Left renal cortex interstitium (tissue), 4 donors: ENCODE data around the gene PXDC1. TPM values are rescaled to one million over a fixed set of nuclear protein-coding genes. Genes with fewer than 3 reads are reported as not detected.
"Not testable (repeated sequence)": the region's sequence is repeated elsewhere in the genome, so short reads cannot be mapped to it uniquely, and the experiment has no call there.

Experiments
- DNase-seq, 4 donors: peaks; one replicate each; pipeline ENCODE4 v3.0.0-alpha.2; 2013; ENCODE audit warnings: low read depth in 4 of 4, low spot score in 2 of 4, missing footprints in 1 of 4
- polyA plus RNA-seq, 4 donors: library from polyadenylated mRNA; unstranded; fragments of 120-200 nt; gene quantifications; one replicate each; pipeline ENCODE4 v1.2.1, GENCODE V29; 2013; ENCODE audit not compliant: insufficient read length in 4 of 4

Gene PXDC1
- polyA plus RNA-seq, 4 donors, result 19.5 to 25.5 (median 20.5) TPM

GRCh38 chr6:3784423-3784822, 32.9 kb upstream of the PXDC1 start:
- DNase-seq, result no peak

- no peak for DNase-seq
These were observed 31.6 kb upstream of the PXDC1 start for GRCh38 chr6:3782876-3783832.

GRCh38 chr6:3781504-3781903, 30.0 kb upstream of the PXDC1 start:
- DNase-seq, result no peak

- no peak for DNase-seq
These were observed 28.0 kb upstream of the PXDC1 start for GRCh38 chr6:3779574-3779849.

GRCh38 chr6:3778701-3779573, 27.4 kb upstream of the PXDC1 start:
- no peak for DNase-seq

- no peak for DNase-seq
These were observed 26.4 kb upstream of the PXDC1 start for GRCh38 chr6:3777730-3778461.

- DNase-seq, result no peak
These were observed 25.5 kb upstream of the PXDC1 start for GRCh38 chr6:3776881-3777507.

- DNase-seq, result no peak
These were observed 24.3 kb upstream of the PXDC1 start for GRCh38 chr6:3775847-3776246.

GRCh38 chr6:3775386-3775785, 23.9 kb upstream of the PXDC1 start:
- no peak for DNase-seq

- no peak for DNase-seq
These were observed 22.3 kb upstream of the PXDC1 start for GRCh38 chr6:3773678-3774298.

GRCh38 chr6:3772127-3772999, 20.9 kb upstream of the PXDC1 start:
- DNase-seq, result not testable (repeated sequence)

- DNase-seq, result no peak
These were observed 20.0 kb upstream of the PXDC1 start for GRCh38 chr6:3771407-3772011.

GRCh38 chr6:3770023-3770720, 18.7 kb upstream of the PXDC1 start:
- no peak for DNase-seq

- DNase-seq, result no peak
These were observed 18.1 kb upstream of the PXDC1 start for GRCh38 chr6:3769610-3770009.

GRCh38 chr6:3768502-3768901, 17.0 kb upstream of the PXDC1 start:
- no peak for DNase-seq

- DNase-seq, result not testable (repeated sequence)
These were observed 16.0 kb upstream of the PXDC1 start for GRCh38 chr6:3767483-3767882.

- DNase-seq, result no peak
These were observed 14.7 kb upstream of the PXDC1 start for GRCh38 chr6:3766214-3766613.

- no peak for DNase-seq
These were observed 13.9 kb upstream of the PXDC1 start for GRCh38 chr6:3765415-3765814.
